GM12892 (cell line): Measurements from ENCODE around the gene ACOT6.

Source experiments
- POLR2A ChIP-seq: IDR thresholded peaks from 2 replicates; pipeline ENCODE4 v1.6.1; 2011; ENCODE audit warnings: low read depth, low read length, control low read depth
- POLR2AphosphoS5 ChIP-seq: IDR thresholded peaks from 2 replicates; pipeline ENCODE4 v1.6.1; 2011; ENCODE audit warnings: low read depth, low read length, control low read depth
- TAF1 ChIP-seq: IDR thresholded peaks from 2 replicates; pipeline ENCODE4 v1.6.1; 2011; ENCODE audit warnings: low read depth, mild to moderate bottlenecking, control low read depth, low read length, borderline replicate concordance

GRCh38 chr14:73633116-73634010, 21.0 kb downstream of the ACOT6 start:
- TF ChIP-seq POLR2A: no peak
- no peak for TF ChIP-seq TAF1
- TF ChIP-seq POLR2AphosphoS5: no peak
